NCI-H2107 (cell line): ENCODE measurements around the gene CNDP2.

Source experiments
- DNase-seq: peaks from one replicate; lab custom pipeline; 2025; lab: John Stamatoyannopoulos, UW

CNDP2 gene

DNA sequence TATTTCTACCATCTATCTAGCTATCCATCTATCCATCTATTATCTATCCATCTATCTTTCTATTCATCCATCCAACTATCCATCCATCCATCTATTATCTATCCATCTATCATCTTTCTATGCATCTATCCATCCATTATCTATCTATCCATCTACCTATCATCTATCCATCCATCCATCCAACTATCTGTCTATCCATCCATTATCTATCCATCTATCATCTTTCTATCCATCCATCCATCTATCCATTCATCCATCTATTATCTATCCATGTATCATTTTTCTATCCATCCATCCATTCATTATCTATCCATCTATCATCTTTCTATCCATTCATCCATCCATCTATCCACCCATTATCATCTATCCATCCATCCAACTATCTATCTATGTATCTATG, 76.9 kb downstream of the CNDP2 start:
- DNase-seq, result no peak
